IPS DF 4.7 (cell line): Measurements from ENCODE around the gene NLN.

Source experiments
- DNase-seq: peaks from one replicate; pipeline ENCODE4 v3.0.0-alpha.2; 2013; ENCODE audit warnings: low spot score; ENCODE audit errors: extremely low read depth

NLN gene

DNA sequence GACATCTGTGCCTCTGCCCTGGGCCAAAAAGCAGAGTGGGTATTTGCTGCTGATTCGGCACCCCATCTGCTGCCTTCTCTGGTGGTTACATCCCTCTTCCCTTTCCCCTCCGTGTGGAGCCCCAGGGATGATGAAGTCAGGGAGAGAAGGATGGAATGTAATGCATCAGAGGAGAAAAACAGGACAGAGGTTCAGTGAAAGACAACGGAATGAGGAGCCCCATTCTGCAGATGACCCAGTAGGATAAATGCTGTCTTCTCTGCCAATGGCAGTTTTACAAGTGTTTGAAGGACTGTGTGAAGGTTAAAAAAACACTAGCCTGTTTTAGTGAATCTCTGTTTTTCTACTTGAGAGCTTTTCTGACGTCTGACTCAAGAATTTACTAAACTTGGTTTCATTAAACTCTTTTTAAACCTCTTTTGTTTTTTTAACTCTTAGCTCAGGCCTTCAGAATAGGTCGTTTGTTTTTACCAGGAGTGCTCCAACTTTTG, 86.3 kb downstream of the NLN start:
- DNase-seq = no peak

DNA sequence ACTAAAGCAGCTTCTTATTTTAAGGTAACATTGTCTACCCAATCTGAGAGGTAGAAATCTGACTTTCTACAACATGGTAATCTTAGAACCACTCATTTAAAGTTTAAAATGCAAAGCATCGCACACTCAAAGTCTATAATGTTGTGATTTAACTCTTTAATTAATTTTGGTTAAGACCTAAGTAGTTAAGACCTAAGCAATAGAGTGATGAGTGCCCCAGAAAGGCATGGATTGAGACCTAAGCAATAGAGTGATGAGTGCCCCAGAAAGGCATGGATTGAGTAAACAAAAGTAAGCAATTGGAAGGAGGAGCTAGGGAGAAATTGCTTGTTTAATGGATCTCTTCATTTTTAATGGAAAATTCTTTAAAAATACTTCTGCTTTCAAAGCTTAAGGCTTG, 86.8 kb downstream of the NLN start:
- DNase-seq = no peak

- no peak for DNase-seq
These were observed 88.0 kb downstream of the NLN start for GRCh38 chr5:65809817-65810531.

DNA sequence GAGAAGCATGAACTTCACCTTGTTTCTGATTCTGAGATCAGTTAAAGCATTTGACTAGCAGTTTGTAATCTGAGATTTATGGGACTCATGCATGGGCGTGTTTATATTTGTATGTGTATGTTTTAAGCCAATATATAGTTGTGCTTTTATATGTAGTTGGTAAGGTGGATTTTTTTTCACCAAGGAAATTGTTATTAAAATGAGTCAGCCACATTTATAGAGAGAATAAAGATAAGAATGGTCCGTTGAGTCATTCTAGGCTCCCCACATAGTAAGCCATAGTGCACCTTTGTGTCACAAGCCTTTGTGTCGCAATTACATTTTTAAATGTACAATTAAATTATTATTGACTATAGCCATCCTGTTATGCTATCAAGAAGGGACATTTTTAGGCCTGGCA, 89.0 kb downstream of the NLN start:
- no peak for DNase-seq

DNA sequence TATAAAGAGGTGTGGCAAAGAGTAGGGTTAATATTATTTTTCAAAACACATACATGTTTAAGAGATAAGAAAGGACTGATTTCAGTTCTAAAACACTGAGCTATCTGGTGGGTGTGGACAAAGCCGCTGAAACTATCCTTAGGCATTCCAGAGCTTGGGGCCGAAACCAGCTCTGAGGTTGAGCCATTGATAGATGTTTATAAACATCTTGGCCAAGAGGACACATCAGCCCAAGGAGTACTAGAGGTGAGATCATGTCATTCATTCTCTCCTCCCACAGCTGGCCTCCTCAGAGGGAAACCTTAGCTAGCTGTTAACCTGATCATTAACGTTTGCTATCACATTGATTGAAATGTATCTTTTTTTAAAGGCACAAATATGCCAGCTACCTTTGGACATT, 89.9 kb downstream of the NLN start:
- no peak for DNase-seq

GRCh38 chr5:65812648-65813047, 90.6 kb downstream of the NLN start:
- no peak for DNase-seq

- no peak for DNase-seq
These were observed 91.2 kb downstream of the NLN start for GRCh38 chr5:65813174-65813573.

- DNase-seq = no peak
These were observed 93.2 kb downstream of the NLN start for GRCh38 chr5:65815161-65815560.

DNA sequence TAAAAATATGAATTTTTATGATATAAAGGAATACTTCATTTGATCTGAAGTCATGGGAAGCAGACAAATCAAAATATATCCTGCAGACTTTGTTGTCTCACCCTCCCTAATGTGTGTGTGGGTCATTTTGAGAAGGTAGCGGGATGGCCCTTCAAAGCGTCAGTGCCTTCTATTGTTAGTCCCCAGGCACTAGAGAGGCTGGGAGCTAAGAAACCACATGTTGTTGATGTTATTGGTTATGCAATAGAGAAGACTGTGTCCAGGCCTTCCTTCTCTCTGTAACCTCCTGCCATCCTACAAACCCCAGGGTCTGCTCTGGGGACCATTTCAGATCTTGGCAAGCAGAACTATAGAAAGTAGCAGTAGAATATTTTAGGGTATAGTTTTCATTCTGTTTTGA, 94.7 kb downstream of the NLN start:
- DNase-seq = no peak

DNA sequence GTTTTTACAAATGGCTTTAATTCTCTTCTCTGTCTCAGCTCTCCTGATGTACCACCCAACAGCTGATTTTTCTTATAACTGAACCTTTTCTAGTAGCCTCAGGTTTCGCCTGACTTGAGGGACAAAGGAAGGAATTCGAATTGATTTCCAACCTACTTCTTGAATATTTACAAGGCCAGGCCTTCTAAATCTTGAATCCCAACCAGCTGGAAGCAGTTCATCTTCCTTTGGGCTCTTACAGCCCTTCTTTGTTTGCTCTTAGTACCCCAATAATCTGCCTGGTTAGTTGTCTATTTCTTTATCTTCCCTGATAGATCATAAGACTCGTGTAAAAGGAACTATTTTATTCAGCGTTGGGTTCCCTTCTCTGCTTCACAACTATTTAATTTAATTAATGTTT, 95.9 kb downstream of the NLN start:
- no peak for DNase-seq

DNA sequence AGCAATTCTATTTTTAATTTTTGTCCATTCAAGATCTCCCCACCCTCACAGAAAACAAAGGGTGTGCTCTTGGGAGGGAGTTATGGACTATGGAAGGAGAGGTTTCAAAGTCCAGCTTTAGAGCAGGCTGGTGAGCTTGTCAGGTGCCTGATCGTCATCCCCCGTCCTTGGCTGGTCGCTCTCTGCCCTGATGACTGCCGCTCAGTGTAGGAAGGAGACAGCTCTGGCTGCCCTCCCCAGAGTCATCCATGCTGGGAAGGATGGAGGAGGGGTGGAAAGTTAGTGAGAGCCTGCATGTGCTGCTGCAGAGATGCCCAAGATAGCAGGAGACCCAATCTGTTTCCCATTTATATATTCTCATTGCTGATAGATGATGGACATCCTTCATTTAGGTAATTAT, 96.6 kb downstream of the NLN start:
- no peak for DNase-seq

- DNase-seq = no peak
These were observed 97.4 kb downstream of the NLN start for GRCh38 chr5:65819215-65819904.

GRCh38 chr5:65819905-65820240, 97.9 kb downstream of the NLN start:
- no peak for DNase-seq

DNA sequence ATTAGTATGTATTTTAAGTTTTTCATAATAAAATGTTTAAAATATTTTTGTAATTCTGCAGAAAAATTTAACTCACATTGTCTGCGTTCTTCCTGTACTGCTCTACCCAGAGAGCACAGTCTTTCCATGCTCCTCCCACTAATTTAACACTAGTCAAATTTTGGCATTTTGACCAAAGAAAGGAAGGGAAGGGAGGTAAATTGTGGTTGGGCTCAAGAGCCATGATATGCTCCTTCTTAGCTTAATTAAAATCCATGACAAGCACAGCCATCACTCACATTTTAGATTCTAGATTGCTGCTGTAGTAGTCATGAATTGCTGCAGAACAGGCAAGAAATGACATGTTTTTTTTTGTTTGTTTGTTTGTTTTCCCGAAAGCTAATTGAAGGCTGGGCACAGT, 98.4 kb downstream of the NLN start:
- DNase-seq = no peak

GRCh38 chr5:65821966-65822365, 100.0 kb downstream of the NLN start:
- DNase-seq = no peak

- DNase-seq = no peak
These were observed 100.7 kb downstream of the NLN start for GRCh38 chr5:65822710-65823109.

DNA sequence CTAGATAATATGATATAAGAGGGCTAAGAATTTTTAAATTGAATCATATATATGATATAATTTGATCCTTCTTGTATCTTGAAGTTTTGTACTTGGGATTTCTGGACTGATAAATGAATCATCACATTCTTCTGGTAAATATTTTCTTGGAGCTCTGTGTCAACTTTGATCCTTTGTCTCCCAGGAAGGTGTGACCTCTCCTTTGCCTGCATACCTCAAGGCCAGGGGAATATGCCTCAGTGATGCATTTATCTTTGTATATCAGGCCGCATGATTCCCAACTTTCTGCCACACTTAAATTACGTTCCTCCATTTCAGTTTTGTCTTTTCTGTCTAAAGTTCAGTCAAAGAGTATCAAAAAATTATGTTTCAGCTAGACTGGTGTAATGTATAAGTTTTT, 101.2 kb downstream of the NLN start:
- DNase-seq = no peak

- DNase-seq = no peak
These were observed 101.9 kb downstream of the NLN start for GRCh38 chr5:65823845-65824445.

GRCh38 chr5:65825408-65826328, 103.7 kb downstream of the NLN start:
- no peak for DNase-seq

- DNase-seq = no peak
These were observed 106.3 kb downstream of the NLN start for GRCh38 chr5:65828022-65828896.

GRCh38 chr5:65830856-65831255, 108.9 kb downstream of the NLN start:
- no peak for DNase-seq
